HG03378 (cell line): ENCODE data around the gene BRCA1.
"Not testable (repeated sequence)": the region's sequence is repeated elsewhere in the genome, so short reads cannot be mapped to it uniquely, and the experiment has no call there.

Source experiments
- ATAC-seq: cut with Tn5 transposase; IDR thresholded peaks from one replicate; pipeline ENCODE4 v1.9.1; 2021; ENCODE audit warnings: mild to moderate bottlenecking, moderate library complexity; ENCODE audit not compliant: unreplicated experiment

BRCA1 gene

DNA sequence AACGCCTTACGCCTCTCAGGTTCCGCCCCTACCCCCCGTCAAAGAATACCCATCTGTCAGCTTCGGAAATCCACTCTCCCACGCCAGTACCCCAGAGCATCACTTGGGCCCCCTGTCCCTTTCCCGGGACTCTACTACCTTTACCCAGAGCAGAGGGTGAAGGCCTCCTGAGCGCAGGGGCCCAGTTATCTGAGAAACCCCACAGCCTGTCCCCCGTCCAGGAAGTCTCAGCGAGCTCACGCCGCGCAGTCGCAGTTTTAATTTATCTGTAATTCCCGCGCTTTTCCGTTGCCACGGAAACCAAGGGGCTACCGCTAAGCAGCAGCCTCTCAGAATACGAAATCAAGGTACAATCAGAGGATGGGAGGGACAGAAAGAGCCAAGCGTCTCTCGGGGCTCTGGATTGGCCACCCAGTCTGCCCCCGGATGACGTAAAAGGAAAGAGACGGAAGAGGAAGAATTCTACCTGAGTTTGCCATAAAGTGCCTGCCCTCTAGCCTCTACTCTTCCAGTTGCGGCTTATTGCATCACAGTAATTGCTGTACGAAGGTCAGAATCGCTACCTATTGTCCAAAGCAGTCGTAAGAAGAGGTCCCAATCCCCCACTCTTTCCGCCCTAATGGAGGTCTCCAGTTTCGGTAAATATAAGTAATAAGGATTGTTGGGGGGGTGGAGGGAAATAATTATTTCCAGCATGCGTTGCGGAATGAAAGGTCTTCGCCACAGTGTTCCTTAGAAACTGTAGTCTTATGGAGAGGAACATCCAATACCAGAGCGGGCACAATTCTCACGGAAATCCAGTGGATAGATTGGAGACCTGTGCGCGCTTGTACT, at the start of gene BRCA1:
Gene BRCA1, minus strand, starts transcription at position 232 of the 834 bp plus-strand sequence. CDS start 1,268 bp downstream, outside the sequence.
- peak; percentile 96 for ATAC-seq

DNA sequence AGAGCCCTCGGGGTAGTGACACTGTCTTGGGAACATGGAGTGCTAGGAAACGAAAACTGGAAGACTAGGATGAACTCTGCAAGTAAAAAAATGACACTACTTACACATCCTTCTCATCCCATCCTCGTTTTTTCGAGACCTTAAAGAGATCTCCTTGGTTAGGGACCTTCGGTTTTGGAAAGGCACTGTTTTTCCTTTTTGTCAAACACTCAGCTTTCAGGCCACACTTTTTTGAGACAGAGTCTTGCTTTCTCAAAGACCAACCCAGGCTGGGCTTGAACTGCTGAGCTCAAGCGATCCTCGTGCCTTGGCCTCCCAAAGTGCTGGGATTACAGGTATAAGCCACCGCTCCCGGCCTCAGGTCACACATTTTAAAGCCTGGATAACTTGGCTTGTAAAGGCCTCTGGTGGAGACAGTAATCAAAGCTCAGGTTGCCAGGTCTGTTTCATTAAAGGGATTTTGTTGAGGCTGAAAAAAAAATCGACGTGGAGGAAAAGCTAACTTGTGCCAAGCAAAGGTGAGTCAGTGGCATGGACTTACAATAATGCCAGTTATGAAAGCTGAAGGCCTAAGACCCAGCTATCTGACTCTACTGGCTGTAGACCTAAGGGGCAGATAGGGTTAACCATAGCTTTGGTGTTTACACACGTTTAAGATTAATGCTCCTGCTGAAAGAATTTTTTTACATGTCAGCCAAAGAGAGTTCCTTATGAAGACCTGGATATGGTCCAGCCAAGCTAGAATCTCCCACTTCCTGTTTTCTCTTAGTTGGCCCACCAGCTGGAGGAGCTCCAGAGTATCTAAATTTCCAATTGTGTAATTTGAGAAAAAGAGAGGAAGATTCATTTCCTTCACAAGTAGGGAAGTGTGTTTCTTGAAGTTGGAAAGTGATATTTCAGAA, 46.7 kb upstream of the BRCA1 start:
- no peak for ATAC-seq

DNA sequence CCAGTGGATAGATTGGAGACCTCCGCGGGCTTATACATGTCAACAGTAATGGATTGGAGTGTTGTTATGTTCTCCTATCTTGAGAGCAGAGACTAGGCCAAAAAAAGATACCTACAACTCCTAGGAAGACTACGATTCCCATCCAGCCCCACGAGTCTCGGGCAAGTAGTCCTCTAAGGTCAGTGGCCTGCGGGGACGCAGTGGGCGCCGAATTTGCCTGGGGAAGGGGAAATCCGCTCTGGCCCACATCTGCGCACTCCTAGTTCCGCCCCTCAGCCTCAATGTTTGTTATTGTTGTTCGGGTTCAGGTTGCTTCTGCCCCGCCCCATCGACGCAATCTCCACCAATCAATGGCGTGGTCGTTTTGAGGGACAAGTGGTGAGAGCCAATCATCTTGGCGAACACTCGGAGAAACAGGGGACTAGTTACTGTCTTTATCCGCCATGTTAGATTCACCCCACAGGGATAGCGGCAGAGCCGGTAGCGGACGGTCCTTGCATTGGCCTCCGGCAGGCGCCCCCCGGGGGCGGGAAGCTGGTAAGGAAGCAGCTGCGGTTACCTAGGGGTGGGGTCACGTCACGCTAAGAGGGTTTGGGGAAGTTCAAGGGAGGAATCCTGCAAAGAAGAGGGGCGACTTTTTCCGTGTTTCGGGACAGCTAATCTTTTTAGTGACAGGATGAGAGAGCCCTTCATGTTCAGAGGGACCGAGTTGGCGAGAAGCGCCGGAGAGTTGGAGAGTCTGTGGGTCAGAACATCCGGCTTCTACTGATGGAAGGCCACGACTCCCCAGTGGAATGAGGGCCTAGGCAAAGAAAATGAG, 45.8 kb upstream of the BRCA1 start, which contains the start of gene NBR1:
Gene NBR1, plus strand, starts transcription at position 449 of the 820 bp plus-strand sequence. CDS start 4,586 bp downstream, outside the sequence.
- ATAC-seq = peak; percentile 80

DNA sequence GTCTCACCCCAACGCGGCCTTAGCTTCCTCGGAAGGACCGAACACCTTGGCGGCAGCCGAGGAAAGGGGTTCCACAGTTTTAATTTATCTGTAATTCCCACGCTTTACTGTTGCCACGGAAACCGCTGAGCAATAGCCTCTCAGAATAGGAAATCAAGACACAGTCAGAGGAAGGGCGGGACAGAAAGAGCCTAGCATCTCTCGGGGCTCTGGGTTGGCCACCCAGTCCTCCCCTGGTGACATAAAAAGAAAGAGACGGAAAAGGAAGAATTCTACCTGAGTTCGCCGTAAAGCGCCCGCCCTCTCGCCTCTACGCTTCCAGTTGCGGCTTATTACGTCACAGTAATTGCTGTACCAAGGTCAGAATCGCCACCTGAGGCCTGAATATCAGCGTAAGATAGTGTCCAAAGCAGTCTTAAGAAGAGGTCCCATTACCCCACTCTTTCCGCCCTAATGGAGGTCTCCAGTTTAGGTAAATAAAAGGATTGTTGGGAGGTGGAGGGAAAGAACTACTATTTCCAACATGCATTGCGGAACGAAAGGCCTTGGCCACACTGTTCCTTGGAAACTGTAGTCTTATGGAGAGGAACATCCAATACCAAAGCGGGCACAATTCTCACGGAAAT, 45.1 kb upstream of the BRCA1 start:
- peak; percentile 66 for ATAC-seq

DNA sequence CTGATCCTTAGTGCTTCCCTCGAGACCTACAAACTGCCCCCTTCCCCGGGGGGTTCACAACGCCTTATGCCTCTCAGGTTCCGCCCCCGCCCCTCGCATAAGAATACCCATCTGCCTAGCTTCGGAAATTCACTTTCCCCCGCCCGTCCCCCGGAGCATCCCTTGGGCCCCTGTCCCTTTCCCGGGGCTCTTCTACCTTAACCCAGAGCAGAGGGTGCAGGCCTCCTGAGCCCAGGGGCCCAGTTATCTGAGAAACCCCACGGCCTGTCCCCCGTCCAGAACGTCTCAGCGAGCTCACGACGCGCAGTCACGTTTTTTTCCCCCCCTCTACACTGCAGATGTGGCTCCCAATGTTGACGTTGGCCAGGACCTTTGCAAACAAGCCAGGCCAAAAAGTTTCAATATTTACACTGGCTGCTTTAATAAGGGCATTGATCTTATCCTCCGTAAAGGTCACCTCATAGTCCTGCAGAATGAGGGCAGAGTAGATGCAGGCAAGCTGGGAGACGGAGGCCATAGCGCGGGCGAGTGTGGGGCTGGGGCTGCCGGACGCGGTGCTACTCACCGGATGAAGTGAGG, 44.5 kb upstream of the BRCA1 start:
- ATAC-seq = no peak

DNA sequence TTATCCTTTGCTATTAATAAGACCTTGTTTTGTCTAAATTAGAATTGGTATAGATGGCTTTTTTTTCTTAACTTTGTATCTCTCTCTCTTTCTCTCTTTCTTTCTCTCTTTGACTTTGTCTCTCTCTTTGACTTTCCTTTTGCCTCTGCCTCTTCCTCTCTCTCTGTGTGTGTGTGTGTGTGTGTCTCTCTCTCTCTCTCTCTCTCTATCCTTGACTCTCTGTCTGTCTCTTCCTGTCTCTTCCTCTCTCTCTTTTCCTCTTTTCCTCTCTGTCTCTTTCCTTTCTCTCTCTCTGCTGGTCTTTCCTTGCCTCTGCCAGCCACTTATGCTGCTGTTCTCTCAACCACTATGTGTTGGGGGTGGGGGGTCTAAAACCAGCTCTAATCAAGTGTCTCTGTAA, 40.8 kb upstream of the BRCA1 start:
- ATAC-seq = not testable (repeated sequence)

DNA sequence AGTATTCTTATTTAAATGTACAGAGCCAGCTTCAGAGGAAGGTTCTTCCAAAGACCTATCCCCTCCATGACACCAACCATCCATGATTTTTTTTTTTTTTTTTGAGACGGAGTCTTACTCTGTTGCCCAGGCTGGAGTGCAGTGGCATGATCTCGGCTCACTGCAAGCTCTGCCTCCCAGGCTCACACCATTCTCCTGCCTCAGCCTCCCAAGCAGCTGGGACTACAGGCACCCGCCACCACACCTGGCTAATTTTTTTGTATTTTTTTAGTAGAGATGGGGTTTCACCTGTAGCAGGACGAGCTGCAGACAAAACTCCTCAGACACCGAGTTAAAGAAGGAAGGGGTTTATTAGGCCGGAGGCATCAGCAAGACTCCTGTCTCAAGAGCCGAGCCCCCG, 34.8 kb upstream of the BRCA1 start:
- not testable (repeated sequence) for ATAC-seq

DNA sequence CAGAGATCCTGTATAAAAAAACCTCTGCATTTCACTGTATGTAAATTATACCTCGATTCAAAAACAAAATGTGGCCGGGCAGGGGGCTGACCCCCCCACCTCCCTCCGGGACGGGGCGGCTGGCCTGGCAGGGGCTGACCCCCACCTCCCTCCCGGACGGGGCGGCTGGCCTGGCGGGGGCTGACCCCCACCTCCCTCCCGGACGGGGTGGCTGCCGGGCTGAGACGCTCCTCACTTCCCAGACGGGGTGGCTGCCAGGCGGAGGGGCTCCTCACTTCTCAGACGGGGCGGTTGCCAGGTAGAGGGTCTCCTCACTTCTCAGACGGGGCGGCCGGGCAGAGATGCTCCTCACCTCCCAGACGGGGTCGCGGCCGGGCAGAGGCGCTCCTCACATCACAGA, 34.1 kb upstream of the BRCA1 start:
- not testable (repeated sequence) for ATAC-seq

DNA sequence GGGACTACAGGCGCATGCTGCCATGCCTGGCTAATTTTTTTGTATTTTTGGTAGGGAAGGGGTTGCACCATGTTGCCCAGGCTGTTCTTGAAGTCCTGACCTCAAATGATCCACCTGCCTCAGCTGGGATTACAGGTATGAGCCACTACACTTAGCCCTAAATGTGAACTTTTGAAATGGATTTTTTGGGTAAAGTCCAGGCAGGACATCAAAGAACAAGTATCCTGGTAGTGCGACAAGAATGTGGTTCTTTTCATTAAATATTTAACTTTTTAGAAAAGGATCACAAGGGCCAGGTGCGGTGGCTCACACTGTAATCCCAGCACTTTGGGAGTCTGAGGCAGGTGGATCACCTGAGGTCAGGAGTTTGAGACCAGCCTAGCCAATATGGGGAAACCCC, 30.5 kb upstream of the BRCA1 start:
- no peak for ATAC-seq

DNA sequence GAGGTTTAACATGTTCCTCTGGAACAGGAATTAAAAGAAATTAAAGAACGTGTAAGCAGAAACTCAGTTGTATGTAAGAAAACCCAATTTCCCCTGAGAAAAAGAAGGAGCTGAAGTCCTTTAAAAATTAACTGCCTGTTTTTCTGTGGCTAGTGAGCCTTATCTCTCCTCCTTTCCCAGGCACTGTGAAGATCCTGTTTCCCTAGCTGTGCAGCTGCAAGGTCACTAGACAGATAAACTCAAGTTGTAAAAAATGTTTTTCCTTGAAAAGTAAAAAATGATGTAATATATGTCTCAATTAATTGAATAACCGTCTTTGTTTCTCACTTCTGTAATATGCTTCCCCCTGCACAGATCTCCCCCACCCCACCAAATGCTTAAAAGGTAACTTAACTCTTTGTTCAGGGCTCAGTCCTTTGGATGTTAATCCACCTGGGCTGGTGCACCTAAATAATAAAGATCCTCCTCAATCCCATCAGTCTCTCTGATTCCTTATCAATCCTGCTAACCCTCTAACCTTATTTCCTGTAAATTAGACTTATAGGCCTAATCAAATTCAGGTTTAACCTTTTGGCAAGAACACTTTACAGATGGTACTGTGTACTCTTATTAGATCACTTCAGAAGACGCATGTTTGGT, 28.2 kb upstream of the BRCA1 start:
- ATAC-seq = not testable (repeated sequence)

DNA sequence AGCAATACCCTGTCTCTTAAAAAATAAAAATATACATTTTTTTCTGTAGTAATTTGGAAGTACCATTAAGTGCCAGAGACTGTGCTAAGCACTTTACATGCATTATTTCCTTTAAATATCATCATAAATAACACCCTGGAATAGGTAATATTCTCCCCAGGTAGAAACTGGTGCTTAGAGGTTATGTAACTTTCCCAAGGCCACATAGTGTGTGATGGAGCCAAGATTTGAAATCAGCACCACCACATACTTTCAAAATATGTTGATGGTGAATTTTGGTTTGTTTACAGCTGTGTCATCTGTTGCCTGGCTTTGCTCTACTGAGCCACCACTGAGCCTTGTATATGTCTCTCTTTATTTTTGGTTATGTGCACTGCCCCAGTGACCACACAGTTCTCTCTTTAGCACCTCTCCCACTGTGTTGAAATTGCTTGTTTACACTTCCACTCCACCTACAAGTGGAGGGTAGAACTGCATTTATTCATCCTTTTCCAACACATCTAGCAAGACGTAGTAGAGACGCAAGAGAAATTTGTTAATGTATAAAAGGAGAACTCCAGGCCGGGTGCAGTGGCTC, 26.8 kb upstream of the BRCA1 start:
- no peak for ATAC-seq

DNA sequence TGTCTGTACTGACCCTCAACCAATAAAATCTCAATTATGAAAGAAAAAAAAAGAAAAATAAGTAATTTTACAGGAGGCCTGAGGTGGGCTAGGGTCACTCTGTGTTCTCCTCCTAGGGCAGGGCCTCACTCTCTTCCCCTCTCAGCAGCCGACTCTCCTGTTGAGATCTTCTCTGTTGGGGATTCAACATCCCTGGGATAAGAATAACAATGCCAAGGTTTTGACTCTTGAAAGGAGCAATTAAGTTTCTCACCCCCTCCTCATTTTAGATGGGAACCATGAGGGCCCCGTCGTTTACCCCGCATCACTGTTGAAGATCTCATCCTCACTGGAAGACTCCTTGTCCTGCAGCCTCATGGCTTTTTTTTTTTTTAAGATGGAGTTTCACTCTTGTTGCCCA, 21.5 kb upstream of the BRCA1 start:
- no peak for ATAC-seq

DNA sequence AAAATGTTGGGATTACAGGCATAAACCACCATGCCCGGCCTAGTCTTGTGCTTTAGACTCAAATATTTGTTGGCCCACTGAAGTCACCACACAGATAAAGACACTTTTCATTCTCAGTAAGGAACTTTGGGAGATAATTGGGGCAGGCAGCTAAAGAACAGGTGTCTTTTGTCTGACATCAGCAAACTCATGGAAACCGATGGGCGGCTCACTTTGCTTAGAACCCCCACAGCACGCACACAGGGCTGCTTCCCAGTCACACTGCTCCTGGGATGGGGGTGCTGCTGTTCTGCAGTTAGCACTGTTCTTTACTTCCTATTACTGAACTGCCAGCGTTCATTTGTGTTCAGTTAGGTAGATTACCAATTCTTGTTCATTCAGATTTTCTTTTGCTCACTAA, 18.0 kb upstream of the BRCA1 start:
- no peak for ATAC-seq

DNA sequence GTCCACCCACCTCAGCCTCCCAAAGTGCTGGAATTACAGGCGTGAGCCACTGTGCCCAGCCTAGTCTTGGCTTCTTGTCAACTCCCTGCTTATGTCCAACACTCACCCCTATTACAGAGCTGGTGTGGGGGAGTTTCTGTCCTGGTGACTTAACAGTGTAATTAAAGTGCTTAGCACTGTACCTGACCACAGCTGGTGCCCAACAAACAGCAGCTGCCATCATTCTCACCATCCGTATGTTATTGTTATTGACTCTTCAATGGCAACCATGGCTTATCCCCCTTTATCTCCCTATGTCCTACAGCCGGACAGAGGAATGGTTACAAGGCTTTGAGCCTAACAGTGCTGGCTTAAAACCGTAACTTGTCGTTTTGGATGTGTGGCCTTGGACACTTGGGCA, 17.0 kb upstream of the BRCA1 start:
- ATAC-seq = no peak

DNA sequence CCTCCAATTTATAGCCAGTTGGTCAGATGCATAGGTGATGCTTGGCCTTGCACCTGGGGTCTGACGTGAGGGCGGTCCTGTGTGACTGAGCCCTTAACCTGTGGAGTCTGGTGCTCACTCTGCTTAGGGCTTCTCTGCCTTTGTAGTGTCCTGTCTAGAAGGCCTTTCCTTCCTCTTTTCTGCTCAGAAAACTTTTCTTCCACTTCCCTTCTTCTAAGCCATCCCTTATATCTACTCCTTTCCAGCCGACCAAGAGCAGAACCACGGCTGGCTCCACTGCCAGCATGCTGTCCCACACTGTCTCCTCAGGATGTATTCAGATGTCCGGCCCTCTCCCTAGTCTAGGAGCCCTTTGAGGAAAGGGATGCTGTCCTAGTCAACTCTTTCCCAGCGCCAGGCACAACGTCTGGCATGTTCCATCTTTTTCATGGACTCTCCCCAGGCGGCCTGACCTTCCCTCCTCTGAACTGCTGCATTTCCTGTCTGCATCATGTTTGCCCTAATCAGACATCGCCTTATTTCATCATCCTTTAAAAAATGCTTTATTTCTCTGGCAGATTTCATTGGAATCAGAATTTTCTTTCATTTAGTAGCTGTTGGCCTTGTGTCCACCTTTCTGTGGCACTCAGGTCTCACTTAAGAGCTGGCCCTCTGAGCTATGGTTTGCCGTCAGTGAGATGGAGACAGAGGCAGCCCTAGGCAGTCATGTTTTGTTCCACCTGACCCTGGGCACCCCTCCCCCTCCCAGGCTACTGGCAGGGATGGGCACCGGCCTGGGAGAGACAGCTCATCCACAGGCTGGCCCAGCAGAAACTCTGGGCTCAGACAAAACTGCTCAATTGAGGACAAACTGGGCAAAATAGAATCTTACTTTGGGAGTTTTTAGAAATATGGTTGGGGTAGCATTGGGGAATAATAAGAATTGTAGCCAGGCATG, 15.5 kb upstream of the BRCA1 start:
- no peak for ATAC-seq

DNA sequence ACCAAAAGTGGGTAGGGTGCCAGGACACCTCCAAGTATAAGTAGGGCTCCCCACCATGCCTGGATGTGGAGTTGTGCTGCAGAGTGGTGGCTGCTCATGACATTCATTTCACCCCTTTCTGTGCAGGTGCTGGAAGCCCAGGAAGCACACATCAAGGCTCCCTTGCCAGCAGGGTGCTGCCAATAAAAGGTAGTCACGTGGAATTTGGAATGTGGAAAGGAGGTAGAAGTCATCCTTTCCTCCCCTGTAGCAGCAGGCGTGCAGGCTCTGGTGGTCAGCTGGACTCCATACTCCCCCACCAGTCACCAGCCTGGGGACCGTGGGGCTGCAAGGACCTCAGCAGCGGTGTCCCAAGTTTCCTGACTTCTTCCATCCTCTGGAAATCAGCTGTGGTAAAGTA, 13.4 kb upstream of the BRCA1 start:
- ATAC-seq = not testable (repeated sequence)

DNA sequence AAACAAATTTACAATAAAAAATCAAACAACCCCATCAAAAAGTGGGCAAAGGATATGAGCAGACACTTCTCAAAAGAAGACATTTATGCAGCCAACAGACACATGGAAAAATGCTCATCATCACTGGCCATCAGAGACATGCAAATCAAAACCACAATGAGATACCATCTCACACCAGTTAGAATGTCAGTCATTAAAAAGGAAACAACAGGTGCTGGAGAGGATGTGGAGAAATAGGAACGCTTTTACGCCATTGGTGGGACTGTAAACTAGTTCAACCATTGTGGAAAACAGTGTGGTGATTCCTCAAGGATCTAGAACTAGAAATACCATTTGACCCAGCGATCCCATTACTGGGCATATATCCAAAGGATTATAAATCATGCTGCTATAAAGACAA, 11.4 kb upstream of the BRCA1 start:
- ATAC-seq = not testable (repeated sequence)

DNA sequence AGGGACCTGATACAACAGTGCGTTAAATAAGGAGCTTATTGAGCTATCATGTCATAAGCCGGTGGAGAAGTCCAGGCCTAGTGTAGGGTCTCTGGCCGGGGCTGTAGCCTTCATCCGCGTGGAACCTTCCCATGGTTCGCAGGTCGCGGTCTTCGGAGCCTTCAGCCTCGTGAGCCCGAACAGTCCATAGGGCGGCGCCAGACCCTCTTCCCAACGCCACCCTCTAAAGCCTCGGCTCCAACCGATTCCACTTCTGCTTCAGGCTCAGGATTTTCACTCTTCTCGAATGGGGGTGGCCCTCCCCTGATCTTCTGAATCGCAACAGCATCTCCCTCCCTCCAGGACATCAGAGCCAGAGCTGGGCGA, 10.3 kb upstream of the BRCA1 start:
- no peak for ATAC-seq
